ENCODE results near the gene CD300LB. TPM values are rescaled to one million over a fixed set of nuclear protein-coding genes. Genes with fewer than 3 reads are reported as not detected.
A peak's percentile ranks its signal among the peaks of the same experiment; 100 is the strongest.

The CD300LB gene
- total RNA-seq, 2 experiments from 2014 or later: not detected

DNA sequence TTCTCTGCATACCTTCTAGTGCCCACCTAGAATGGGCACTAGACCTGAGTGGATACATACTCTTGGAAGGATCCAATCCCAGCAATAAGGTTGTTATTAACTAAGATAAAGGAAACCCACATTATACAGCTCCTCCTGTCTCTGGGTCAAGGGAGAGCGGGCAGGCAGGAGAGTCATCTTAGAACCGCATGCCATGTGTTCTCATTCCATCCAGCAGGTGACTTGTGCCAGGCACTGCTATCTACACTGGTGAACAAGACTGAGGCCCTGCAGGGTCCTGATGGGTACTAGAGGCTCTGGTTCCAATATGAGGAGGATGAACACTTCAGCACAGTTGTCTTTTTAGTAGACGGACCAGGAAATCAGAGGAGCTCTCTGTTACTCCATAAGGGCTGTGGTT, 41.9 kb upstream of the CD300LB start:
- no peak for ATAC-seq
- Mint-ChIP-seq H3K27me3 (peaks cover 23% of the 10 kb centered on the region), H3K4me1 (ENCODE audit: low read depth) (peaks cover 11% of the 10 kb centered on the region), H3K27ac (no peak overlapping the region), H3K9me3 (no peaks in the 10 kb centered on the region), H3K36me3 (ENCODE audit: low read depth) (no peaks in the 10 kb centered on the region), H3K4me3 (no peak overlapping the region)
- TF ChIP-seq, protein P1, sequence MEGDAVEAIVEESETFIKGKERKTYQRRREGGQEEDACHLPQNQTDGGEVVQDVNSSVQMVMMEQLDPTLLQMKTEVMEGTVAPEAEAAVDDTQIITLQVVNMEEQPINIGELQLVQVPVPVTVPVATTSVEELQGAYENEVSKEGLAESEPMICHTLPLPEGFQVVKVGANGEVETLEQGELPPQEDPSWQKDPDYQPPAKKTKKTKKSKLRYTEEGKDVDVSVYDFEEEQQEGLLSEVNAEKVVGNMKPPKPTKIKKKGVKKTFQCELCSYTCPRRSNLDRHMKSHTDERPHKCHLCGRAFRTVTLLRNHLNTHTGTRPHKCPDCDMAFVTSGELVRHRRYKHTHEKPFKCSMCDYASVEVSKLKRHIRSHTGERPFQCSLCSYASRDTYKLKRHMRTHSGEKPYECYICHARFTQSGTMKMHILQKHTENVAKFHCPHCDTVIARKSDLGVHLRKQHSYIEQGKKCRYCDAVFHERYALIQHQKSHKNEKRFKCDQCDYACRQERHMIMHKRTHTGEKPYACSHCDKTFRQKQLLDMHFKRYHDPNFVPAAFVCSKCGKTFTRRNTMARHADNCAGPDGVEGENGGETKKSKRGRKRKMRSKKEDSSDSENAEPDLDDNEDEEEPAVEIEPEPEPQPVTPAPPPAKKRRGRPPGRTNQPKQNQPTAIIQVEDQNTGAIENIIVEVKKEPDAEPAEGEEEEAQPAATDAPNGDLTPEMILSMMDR (IDR thresholded peaks at IDR 0.05): no peak
- intact Hi-C loops (cut with micrococcal nuclease): no loop called here
- no peak for DNase-seq
- ChIA-PET POLR2A (no interaction called here), CTCF (interaction anchor here (1.0 to 1.4 kb wide), 3 partner anchors 30 to 218 kb away, joined by 3 to 4 read pairs (median 3); no protein-coding TSS in a partner anchor)

DNA sequence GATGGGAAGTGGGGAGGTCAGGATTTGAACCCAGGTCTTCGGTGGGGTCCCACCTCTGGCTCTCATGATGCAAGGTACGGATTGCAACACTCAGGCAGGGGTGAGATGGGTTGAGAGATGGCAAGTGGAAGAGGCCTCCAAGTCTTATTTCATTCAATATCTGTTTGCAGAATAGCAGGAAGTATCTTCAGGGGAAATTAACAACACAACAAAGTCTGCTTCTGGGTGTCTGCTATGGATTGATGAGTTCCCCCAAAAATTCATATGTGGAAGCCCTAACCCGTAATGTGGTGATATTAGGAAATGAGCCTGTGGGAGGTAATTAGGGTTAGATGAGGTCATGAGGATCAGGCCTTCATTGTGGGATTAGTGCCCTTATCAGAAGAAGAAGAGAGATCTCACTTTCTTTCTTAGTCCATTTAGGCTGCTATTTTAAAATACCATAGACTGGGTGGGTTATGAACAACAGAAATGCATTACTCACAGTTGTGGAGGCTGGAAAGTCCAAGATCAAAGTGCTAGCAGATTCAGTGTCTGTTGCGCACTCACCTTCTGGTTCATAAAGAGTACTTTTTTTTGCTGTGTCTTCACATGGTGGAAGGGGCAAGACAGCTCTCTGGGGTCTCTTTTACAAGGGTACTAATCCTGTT, 40.5 kb upstream of the CD300LB start:
- H3K4me1 Mint-ChIP-seq (ENCODE audit: low read depth): peaks cover 11% of the 10 kb centered on the region

DNA sequence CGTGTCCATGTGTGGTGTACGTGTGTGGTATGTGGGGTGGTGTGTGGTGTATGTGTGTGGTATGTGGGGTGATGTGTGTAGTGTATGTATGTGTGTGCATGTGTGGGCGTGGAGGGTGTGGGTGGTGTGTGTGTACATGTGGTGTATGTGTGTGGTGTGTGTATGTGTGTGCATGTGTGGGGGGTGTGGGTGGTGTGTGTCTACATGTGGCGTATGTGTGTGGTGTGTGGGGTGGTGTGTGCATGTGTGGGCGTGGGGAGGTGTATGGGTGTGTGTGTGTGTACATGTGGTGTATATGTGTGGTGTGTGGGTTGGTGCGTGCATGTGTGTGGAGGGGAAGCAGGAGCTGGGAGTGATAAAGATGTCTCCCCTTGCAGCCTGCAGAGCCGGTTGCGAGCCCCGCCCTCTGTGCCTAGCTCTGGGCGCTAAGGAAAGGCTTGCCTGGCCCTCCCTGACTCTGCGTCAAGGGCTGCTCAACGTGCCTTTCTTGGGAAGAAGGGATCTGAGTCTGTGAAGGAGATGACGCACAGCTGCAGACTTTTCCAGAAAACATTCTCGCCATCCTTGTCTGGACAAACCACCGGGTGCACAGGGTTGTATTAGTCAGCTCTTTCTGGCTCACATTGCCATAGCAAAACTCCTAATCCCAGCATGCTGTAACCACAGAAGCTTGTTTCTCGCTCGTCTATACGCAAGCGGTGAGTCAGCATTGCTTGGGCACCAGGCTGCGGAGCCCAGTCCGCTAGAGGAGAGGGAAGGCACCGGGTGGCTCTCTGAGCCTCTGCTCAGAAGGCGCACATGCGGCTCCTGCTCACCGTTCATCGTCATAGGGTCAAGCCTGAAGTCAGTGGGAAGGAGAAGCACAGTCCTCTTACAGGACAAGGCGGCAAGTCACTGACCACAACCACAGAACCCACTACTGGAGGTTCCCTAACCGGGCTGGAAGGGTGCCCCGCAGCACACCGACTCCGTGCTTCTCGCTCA, 38.0 kb upstream of the CD300LB start:
- POLR2A ChIA-PET: no interaction called here
- Mint-ChIP-seq H3K27me3 (peaks cover 25% of the 10 kb centered on the region), H3K9me3 (no peaks in the 10 kb centered on the region), H3K27ac (no peak overlapping the region), H3K4me3 (no peak overlapping the region), H3K4me1 (ENCODE audit: low read depth) (peaks cover 11% of the 10 kb centered on the region), H3K36me3 (ENCODE audit: low read depth) (no peaks in the 10 kb centered on the region)
- intact Hi-C loops (cut with micrococcal nuclease): no loop called here
- CTCF ChIA-PET: interaction anchor here (1.0 to 2.4 kb wide), 2 partner anchors 34 to 169 kb away, joined by 3 to 7 read pairs; partner anchors contain the start of gene RAB37
- ATAC-seq (peak; percentile 65), DNase-seq (peak; percentile 53)
- TF ChIP-seq, protein P1 (IDR thresholded peaks at IDR 0.05): no peak

More for the DNA sequence above, 40.5 kb upstream of the CD300LB start:
- Mint-ChIP-seq H3K9me3 (no peaks in the 10 kb centered on the region), H3K27me3 (peaks cover 25% of the 10 kb centered on the region), H3K4me3 (no peak overlapping the region), H3K27ac (no peak overlapping the region), H3K36me3 (ENCODE audit: low read depth) (no peaks in the 10 kb centered on the region)
- intact Hi-C loops (cut with micrococcal nuclease): no loop called here
- ATAC-seq: no peak
- TF ChIP-seq, protein P1 (IDR thresholded peaks at IDR 0.05): no peak
- ChIA-PET POLR2A (no interaction called here), CTCF (interaction anchor here (2.4 kb wide), 1 partner anchor 166 kb away, joined by 7 read pairs; the partner anchor contains the start of gene RAB37)
- no peak for DNase-seq

DNA sequence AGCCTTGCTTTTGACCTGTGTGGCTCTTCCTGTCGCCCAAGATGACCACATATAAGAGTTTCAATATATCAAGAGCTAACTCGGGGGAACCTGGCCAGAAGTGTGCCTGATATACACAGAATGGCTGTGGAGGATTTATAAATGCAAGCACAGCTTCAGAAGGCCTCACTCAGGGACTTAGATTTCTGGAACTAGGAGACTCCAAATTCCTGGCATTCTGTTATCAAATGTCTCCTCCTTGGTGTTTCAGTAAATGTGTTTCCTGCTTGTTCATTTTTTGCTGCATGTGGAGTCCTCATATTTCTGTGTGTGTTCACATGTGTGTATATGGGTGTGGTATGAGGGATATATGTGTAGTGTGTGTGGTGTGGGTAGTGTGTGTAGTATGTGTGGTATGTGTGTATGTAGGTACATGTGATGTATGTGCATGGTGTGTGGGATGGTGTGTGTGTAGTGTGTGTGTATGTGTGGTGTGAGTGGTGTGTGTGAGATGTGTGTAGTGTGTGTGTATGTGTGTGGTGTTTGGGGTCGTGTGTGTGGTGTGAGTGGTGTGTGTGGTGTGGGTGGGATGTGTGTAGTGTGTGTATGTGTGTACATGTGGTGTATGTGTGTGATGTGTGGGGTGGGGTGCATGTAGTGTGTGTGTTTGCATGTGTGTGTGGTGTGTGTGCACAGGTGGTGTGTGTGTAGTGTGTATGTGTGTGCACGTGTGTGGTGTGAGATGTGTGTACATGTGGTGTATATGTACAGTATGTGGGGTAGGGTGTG, 37.0 kb upstream of the CD300LB start:
- no peak overlapping the region for H3K4me3 Mint-ChIP-seq
- no peaks in the 10 kb centered on the region for H3K9me3 Mint-ChIP-seq
- H3K27me3 Mint-ChIP-seq: peaks cover 25% of the 10 kb centered on the region
- POLR2A ChIA-PET: no interaction called here
- DNase-seq: no peak
- no peaks in the 10 kb centered on the region for H3K36me3 Mint-ChIP-seq (ENCODE audit: low read depth)
- CTCF ChIA-PET: interaction anchor here (0.9 to 2.7 kb wide), 4 partner anchors 21 to 207 kb away, joined by 3 to 14 read pairs (median 4); partner anchors contain the start of gene BTBD17
- no peak for ATAC-seq
- H3K27ac Mint-ChIP-seq: no peak overlapping the region
- intact Hi-C loops (cut with micrococcal nuclease): no loop called here
- TF ChIP-seq, protein P1 (IDR thresholded peaks at IDR 0.05): no peak
- H3K4me1 Mint-ChIP-seq (ENCODE audit: low read depth): peaks cover 11% of the 10 kb centered on the region

Measured in activated CD8-positive, alpha-beta T cell treated with anti-CD3 and anti-CD28 coated beads for 36 hours (primary cell).